BE2C (cell line): ENCODE results near the gene IL1F10.

Experiments used
- DNase-seq: peaks from one replicate; pipeline ENCODE4 v3.0.0-alpha.2; 2020
- H3K27me3 ChIP-seq: fragments of 250-450 bp; sonication (Bioruptor Pico); 2 replicates; pipeline ENCODE4 v1.5.1; 2020; ENCODE audit warnings: mild to moderate bottlenecking
- H3K36me3 ChIP-seq: fragments of 250-450 bp; sonication (Bioruptor Pico); 2 replicates; pipeline ENCODE4 v1.5.1; 2020; ENCODE audit warnings: mild to moderate bottlenecking
- H3K4me1 ChIP-seq: fragments of 250-450 bp; sonication (Bioruptor Pico); 2 replicates; pipeline ENCODE4 v1.5.1; 2020
- H3K4me3 ChIP-seq: 2 replicates; pipeline ENCODE4 v1.5.1; 2011; ENCODE audit warnings: low read depth, low read length
- H3K9me3 ChIP-seq: fragments of 250-450 bp; sonication (Bioruptor Pico); 2 replicates; pipeline ENCODE4 v1.5.1; 2020
- CTCF ChIP-seq: IDR thresholded peaks from 2 replicates; pipeline ENCODE4 v1.5.1; 2012; ENCODE audit warnings: mild to moderate bottlenecking, low read depth, low read length

IL1F10 gene

GRCh38 chr2:113122364-113122763 lies 54.6 kb downstream of the IL1F10 start:
- no peak for TF ChIP-seq CTCF
- Histone ChIP-seq H3K27me3 (no peaks in the 10 kb centered on the region), H3K36me3 (no peaks in the 10 kb centered on the region), H3K4me1 (no peaks in the 10 kb centered on the region), H3K4me3 (no peak overlapping the region), H3K9me3 (no peaks in the 10 kb centered on the region)
- DNase-seq = no peak

GRCh38 chr2:113123726-113124125 lies 56.0 kb downstream of the IL1F10 start:
- no peak for TF ChIP-seq CTCF
- DNase-seq = no peak
- no peaks in the 10 kb centered on the region for H3K4me1 ChIP-seq
- H3K36me3 ChIP-seq = no peaks in the 10 kb centered on the region
- no peaks in the 10 kb centered on the region for H3K9me3 ChIP-seq
- H3K4me3 ChIP-seq = no peak overlapping the region
- H3K27me3 ChIP-seq = no peaks in the 10 kb centered on the region

- Histone ChIP-seq H3K4me3 (no peak overlapping the region), H3K9me3 (no peaks in the 10 kb centered on the region), H3K4me1 (no peaks in the 10 kb centered on the region), H3K36me3 (no peaks in the 10 kb centered on the region), H3K27me3 (no peaks in the 10 kb centered on the region)
- DNase-seq = no peak
- TF ChIP-seq CTCF = no peak
Measured at GRCh38 chr2:113124181-113124961, 56.6 kb downstream of the IL1F10 start.
